Measurements from ENCODE around the gene ZNF512B. TPM values are rescaled to one million over a fixed set of nuclear protein-coding genes. Genes with fewer than 3 reads are reported as not detected.

The ZNF512B gene
- total RNA-seq (25.9 and 30.0 TPM in 2 replicates), polyA plus RNA-seq (8.7 and 10.0 TPM in 2 replicates), polyA minus RNA-seq (7.2 and 8.8 TPM in 2 replicates), Bru-seq, nascent RNA (percentile 54 among the genes with signal in this experiment), BruChase-seq, experiment 1, labeled RNA remaining after a 6-hour chase (percentile 93 among the genes with signal in this experiment), BruChase-seq, experiment 2, labeled RNA remaining after a 2-hour chase (percentile 81 among the genes with signal in this experiment)
- polyA plus RNA-seq (2011; cell fraction: cytosol; rRNA removed): 8.2 and 10.6 TPM in 2 replicates
- polyA plus RNA-seq (2011; cell fraction: nucleus; rRNA removed): 32.4 and 36.0 TPM in 2 replicates
- polyA plus RNA-seq (2012): 14.1 and 17.3 TPM in 2 replicates
- polyA minus RNA-seq (2011; cell fraction: cytosol; rRNA and poly(A)+ RNA removed): 4.8 TPM
- 6.7 and 10.1 TPM in 2 replicates for polyA minus RNA-seq (2011; cell fraction: nucleus; rRNA and poly(A)+ RNA removed)
- long read RNA-seq, partial matches to known transcripts: 1 of 14 reads
- long read RNA-seq, other reads (novel, unspliced or antisense): 13 of 14 reads

DNA sequence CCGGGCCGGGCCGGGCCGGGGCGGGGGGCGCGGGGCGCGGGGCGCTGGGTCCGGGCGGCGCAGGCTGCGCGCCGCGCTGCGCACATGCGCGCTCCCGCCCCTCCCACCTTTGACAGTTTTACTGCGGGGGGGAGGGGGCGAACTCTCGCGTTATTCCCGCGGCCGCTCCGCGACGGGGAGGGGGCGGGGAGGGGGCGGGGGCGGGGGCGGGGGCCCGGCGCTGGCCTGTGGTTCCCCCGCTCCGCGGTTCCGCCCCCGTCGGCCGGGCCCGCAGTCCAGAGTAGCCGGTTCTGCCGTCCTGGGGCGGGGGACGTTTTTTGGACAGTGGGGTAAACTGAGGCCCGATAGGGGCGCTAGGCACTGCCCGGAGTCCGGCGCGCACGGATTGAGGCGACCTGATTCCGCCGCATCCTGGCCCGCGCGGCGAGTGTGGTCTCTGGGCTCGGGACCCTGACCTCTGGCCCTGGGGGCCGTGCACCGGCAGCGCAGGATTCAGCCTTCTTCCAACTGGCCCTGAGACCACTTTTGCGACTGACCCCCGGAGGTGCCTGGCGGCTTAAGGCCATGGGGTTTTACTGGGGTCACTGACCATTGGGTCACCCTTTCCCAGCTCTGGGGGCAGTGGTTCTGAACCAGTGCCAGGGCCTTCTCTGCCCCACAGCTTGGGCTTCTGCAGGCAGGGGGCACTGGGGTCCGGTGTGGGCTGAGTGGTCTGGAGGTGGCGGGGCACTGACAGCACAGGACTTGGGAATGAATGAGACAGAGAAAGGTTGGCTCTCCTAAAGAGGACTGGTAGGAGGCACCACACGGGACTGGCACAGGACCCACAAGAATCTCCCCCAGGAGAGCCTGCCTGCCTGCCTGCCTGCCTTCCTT lies at the start of gene ZNF512B:
Gene ZNF512B (minus strand): TSS at position 93 of the 876 bp plus-strand sequence. CDS start 1,980 bp downstream, outside the sequence.
- FAIRE-seq (peak; percentile 70), DNase-seq (ENCODE audit: low read depth, low spot score) (no peak)
- Histone ChIP-seq H3K36me3 (ENCODE audit: control insufficient read depth in 2 of 2, extremely low read depth in 1 of 2, insufficient read depth in 2 of 2, low read length in 2 of 2) (peaks cover 5 to 15% of the 10 kb centered on the region in 2 experiments), H3K27me3 (ENCODE audit: control insufficient read depth in 2 of 2, insufficient read depth in 2 of 2, low read length in 2 of 2) (no peaks in the 10 kb centered on the region), H4K20me1 (replicated peaks; ENCODE audit: control insufficient read depth, extremely low read depth, insufficient read depth, low read length) (no peaks in the 10 kb centered on the region), H3K27ac (ENCODE audit: insufficient read depth, low read depth, low read length) (peak within 1 kb of the TSS; percentile 10), H3K9me3 (replicated peaks; ENCODE audit: control insufficient read depth, insufficient read depth, low read length) (no peaks in the 10 kb centered on the region), H3K4me1 (ENCODE audit: control insufficient read depth, extremely low read depth, insufficient read depth, low read length) (peaks cover 23% of the 10 kb centered on the region), H3K4me2 (ENCODE audit: insufficient read depth, low read length) (peak within 1 kb of the TSS; percentile 67), H3K4me3 (replicated peaks in 1 of 3; ENCODE audit: insufficient read depth in 1 of 3, low read depth in 1 of 3, low read length in 3 of 3) (peak within 1 kb of the TSS; percentile 25 to 59 (median 57)), H3K79me2 (ENCODE audit: control insufficient read depth, insufficient read depth, low read length) (peaks cover 7% of the 10 kb centered on the region), H3K9me1 (replicated peaks; ENCODE audit: control insufficient read depth, extremely low read depth, insufficient read depth, low read length) (no peaks in the 10 kb centered on the region), H3K9ac (replicated peaks; ENCODE audit: extremely low read depth, insufficient read depth, low read length) (peak within 1 kb of the TSS; percentile 79), H2AFZ (ENCODE audit: low read depth, low read length) (peak within 1 kb of the TSS; percentile 46)
- TF ChIP-seq MYC (IDR thresholded peaks at IDR 0.05; ENCODE audit: low read depth, low read length): peak; percentile 66
- TF ChIP-seq EZH2 (IDR thresholded peaks at IDR 0.05; ENCODE audit: borderline replicate concordance, low read depth, low read length, severe bottlenecking): no peak
- TF ChIP-seq POLR2A (IDR thresholded peaks at IDR 0.05; ENCODE audit: low read depth, low read length): no peak
- no peak for TF ChIP-seq MAX (IDR thresholded peaks at IDR 0.05; ENCODE audit: insufficient read depth, insufficient read length)
- dilution Hi-C loops (cut with MboI; ENCODE audit: extremely low pct_ligation_motif_present, low sequenced_read_pairs) (no loop called here), intact Hi-C loops (cut with micrococcal nuclease) (no loop called here)
- CTCF ChIA-PET: no interaction called here
- TSS peak; percentile 27 for BruUV-seq (replicated peaks)
- POLR2A ChIA-PET: no interaction called here

DNA sequence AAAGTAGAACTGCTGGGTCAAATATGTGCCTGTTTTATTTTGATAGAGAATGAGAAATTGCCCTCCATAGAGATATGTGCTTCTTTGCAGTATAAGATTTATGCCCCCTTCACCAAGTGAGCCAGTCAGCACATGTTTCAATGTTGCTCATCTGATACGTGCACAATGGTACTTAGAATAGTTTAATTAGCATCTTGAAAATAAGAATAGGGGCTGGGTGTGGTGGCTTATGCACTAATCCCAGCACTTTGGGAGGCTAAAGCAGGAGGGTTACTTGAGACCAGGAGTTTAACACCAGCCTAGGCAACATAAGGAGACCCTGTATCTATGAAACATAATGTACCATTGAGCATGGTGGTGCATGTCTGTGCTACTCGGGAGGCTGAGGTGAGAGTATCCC lies 45.9 kb upstream of the ZNF512B start:
- Histone ChIP-seq H3K27ac (ENCODE audit: insufficient read depth, low read depth, low read length) (no peak overlapping the region), H3K9me3 (replicated peaks; ENCODE audit: control insufficient read depth, insufficient read depth, low read length) (no peaks in the 10 kb centered on the region), H3K9ac (replicated peaks; ENCODE audit: extremely low read depth, insufficient read depth, low read length) (no peak overlapping the region), H2AFZ (ENCODE audit: low read depth, low read length) (no peak overlapping the region), H3K4me1 (ENCODE audit: control insufficient read depth, extremely low read depth, insufficient read depth, low read length) (no peaks in the 10 kb centered on the region), H3K79me2 (ENCODE audit: control insufficient read depth, insufficient read depth, low read length) (no peaks in the 10 kb centered on the region), H4K20me1 (replicated peaks; ENCODE audit: control insufficient read depth, extremely low read depth, insufficient read depth, low read length) (no peaks in the 10 kb centered on the region), H3K27me3 (ENCODE audit: control insufficient read depth in 2 of 2, insufficient read depth in 2 of 2, low read length in 2 of 2) (no peaks in the 10 kb centered on the region), H3K9me1 (replicated peaks; ENCODE audit: control insufficient read depth, extremely low read depth, insufficient read depth, low read length) (no peaks in the 10 kb centered on the region), H3K4me3 (replicated peaks in 1 of 3; ENCODE audit: insufficient read depth in 1 of 3, low read depth in 1 of 3, low read length in 3 of 3) (no peak overlapping the region), H3K4me2 (ENCODE audit: insufficient read depth, low read length) (no peak overlapping the region), H3K36me3 (ENCODE audit: control insufficient read depth in 2 of 2, extremely low read depth in 1 of 2, insufficient read depth in 2 of 2, low read length in 2 of 2) (peaks cover 14 to 31% of the 10 kb centered on the region in 2 experiments)
- TF ChIP-seq POLR2A (IDR thresholded peaks at IDR 0.05; ENCODE audit: low read depth, low read length): no peak
- no peak for TF ChIP-seq FOS (IDR thresholded peaks at IDR 0.05; ENCODE audit: borderline replicate concordance, insufficient read depth, low read length)
- TF ChIP-seq JUN (IDR thresholded peaks at IDR 0.05; ENCODE audit: borderline replicate concordance, insufficient read depth, insufficient read length, low read depth): no peak
- no peak for TF ChIP-seq MAX (IDR thresholded peaks at IDR 0.05; ENCODE audit: insufficient read depth, insufficient read length)
- no peak for TF ChIP-seq GATA2 (IDR thresholded peaks at IDR 0.05; ENCODE audit: insufficient read depth, insufficient read length, low read depth, low read length)
- no peak for TF ChIP-seq EZH2 (IDR thresholded peaks at IDR 0.05; ENCODE audit: borderline replicate concordance, low read depth, low read length, severe bottlenecking)
- dilution Hi-C loops (cut with MboI; ENCODE audit: extremely low pct_ligation_motif_present, low sequenced_read_pairs): no loop called here
- no TSS peak for BruUV-seq (replicated peaks)
- ChIA-PET CTCF (no interaction called here), POLR2A (no interaction called here)
- no peak for FAIRE-seq
- no peak for DNase-seq (ENCODE audit: low read depth, low spot score)
- intact Hi-C loops (cut with micrococcal nuclease): no loop called here

Measured in endothelial cell of umbilical vein (primary cell).